Stomach (tissue), 9 donors: ENCODE measurements around the gene GPC4. TPM values are rescaled to one million over a fixed set of nuclear protein-coding genes. Genes with fewer than 3 reads are reported as not detected.

Experiments
- DNase-seq, 2 donors: peaks; one replicate each; pipeline versions ENCODE4 v3.0.0 to v3.0.0-alpha.2; 2013 to 2019
- H3K27ac ChIP-seq, 5 donors: fragments of 200-600 bp in 4 of 5; sonication (generic) in 4 of 5; one replicate each; pipeline ENCODE4 v1.5.1; 2013 to 2019; ENCODE audit warnings: mild to moderate bottlenecking in 1 of 5, moderate library complexity in 1 of 5
- H3K27me3 ChIP-seq, 3 donors: fragments of 200-600 bp; sonication (generic); one replicate each; pipeline ENCODE4 v1.5.1; 2017 to 2019; ENCODE audit warnings: mixed run types in 1 of 3
- H3K36me3 ChIP-seq, 4 donors: fragments of 200-600 bp; sonication (generic); 1 replicate in 3 of 4; 2 replicates in 1 of 4; pipeline ENCODE4 v1.5.1; 2016 to 2019
- H3K4me1 ChIP-seq, 4 donors: fragments of 200-600 bp; sonication (generic); one replicate each; pipeline ENCODE4 v1.5.1; 2016 to 2019
- H3K4me3 ChIP-seq, 4 donors: fragments of 200-600 bp; sonication (generic) in 3 of 4; one replicate each; pipeline ENCODE4 v1.5.1; 2016 to 2019; ENCODE audit warnings: mild to moderate bottlenecking in 1 of 4
- H3K9me3 ChIP-seq, 4 donors: fragments of 200-600 bp; sonication (generic); one replicate each; pipeline ENCODE4 v1.5.1; 2016 to 2019
- CTCF ChIP-seq, 7 experiments: fragments of 450-650 bp in 4 of 7; fragments of 200-600 bp in 3 of 7; sonication (generic) in 3 of 7; IDR thresholded peaks; one replicate each; pipeline ENCODE4 v1.5.1; 2016 to 2019; ENCODE audit warnings: antibody characterized with exemption in 7 of 7, control low read depth in 2 of 7, mild to moderate bottlenecking in 1 of 7
- EP300 ChIP-seq: sonication (generic); formaldehyde crosslinking; IDR thresholded peaks from one replicate; pipeline ENCODE4 v1.6.1; 2017; ENCODE audit warnings: antibody characterized with exemption
- POLR2A ChIP-seq, 4 donors: fragments of 450-650 bp; IDR thresholded peaks; one replicate each; pipeline ENCODE4 v1.6.1; 2016; ENCODE audit warnings: antibody characterized with exemption in 4 of 4, control low read depth in 2 of 4, mild to moderate bottlenecking in 1 of 4, moderate library complexity in 1 of 4
- POLR2AphosphoS5 ChIP-seq, 3 donors: sonication (generic); formaldehyde crosslinking; IDR thresholded peaks; one replicate each; pipeline ENCODE4 v1.6.1; 2016; ENCODE audit warnings: antibody characterized with exemption in 3 of 3
- WGBS, 5 donors: extraction: QIAGEN DNeasy Blood & Tissue Kit in 3 of 5; methylation state at CpG; one replicate each; pipeline versions ENCODE4 v1.1.5 to v1.1.7; 2013 to 2018; 5-methylcytosine and 5-hydroxymethylcytosine counted together
- intact Hi-C: fragments of 100-400 bp; cut with DNase I; formaldehyde crosslinking; loops from one replicate; pipeline ENCODE4 v1.15.1; 2023; ENCODE audit warnings: low total_unique reads
- polyA plus RNA-seq, 3 donors: library from polyadenylated mRNA; stranded (reverse); fragments of 200-250 nt; gene quantifications; one replicate each; pipeline ENCODE4 v1.2.3, GENCODE V29; 2013
- total RNA-seq, 5 donors: library from RNA; depleted of rRNA; stranded (reverse); fragments of >200 nt; gene quantifications; one replicate each; pipeline versions ENCODE4 v1.1.0 to v1.2.3, GENCODE V29; 2014 to 2016
- donor health status: healthy with polysubstance abuse.
- donor health status: Bipolar disorder and iron deficiency.
- donor health status: healthy.

The GPC4 gene
- total and polyA plus RNA-seq, 8 donors, result 3.5 to 32.1 (median 14.7) TPM

- intact Hi-C loops, result no loop called here
- Histone ChIP-seq H3K4me1 (peaks cover 0 to 12% (median 2%) of the 10 kb centered on the region in 4 donors), H3K27ac (no peak overlapping the region), H3K36me3 (no peaks in the 10 kb centered on the region), H3K9me3 (no peaks in the 10 kb centered on the region), H3K4me3 (no peak overlapping the region), H3K27me3 (no peaks in the 10 kb centered on the region)
- peak; percentile 70 to 75 for DNase-seq
- peak in 1 of 3 donors; percentile 7 for TF ChIP-seq POLR2AphosphoS5 (IDR thresholded peaks at IDR 0.05)
- no peak for TF ChIP-seq CTCF (IDR thresholded peaks at IDR 0.05)
- no peak for TF ChIP-seq POLR2A (IDR thresholded peaks at IDR 0.05)
- TF ChIP-seq EP300, result no peak
- WGBS, 5 donors, result 22 to 50% (median 35%) methylated on average over 2 of the region's 2 CpGs
These were observed 78.0 kb downstream of the GPC4 start for GRCh38 chrX:133337250-133337649.

GRCh38 chrX:133335027-133335426, 80.3 kb downstream of the GPC4 start:
- Histone ChIP-seq H3K4me3 (no peak overlapping the region), H3K27me3 (no peaks in the 10 kb centered on the region), H3K36me3 (no peaks in the 10 kb centered on the region), H3K4me1 (peaks cover 0 to 12% (median 5%) of the 10 kb centered on the region in 4 donors), H3K9me3 (no peaks in the 10 kb centered on the region), H3K27ac (no peak overlapping the region)
- intact Hi-C loops, result no loop called here
- peak in 4 of 7 experiments; percentile 27 to 53 (median 32) for TF ChIP-seq CTCF (IDR thresholded peaks at IDR 0.05)
- TF ChIP-seq POLR2A (IDR thresholded peaks at IDR 0.05), result no peak
- 28 to 57% (median 54%) methylated on average over 2 of the region's 2 CpGs for WGBS, 5 donors
- DNase-seq, result peak in 1 of 2 donors; percentile 59

- TF ChIP-seq POLR2AphosphoS5 (IDR thresholded peaks at IDR 0.05) (no peak), CTCF (IDR thresholded peaks at IDR 0.05) (no peak), EP300 (no peak)
- no peak overlapping the region for H3K27ac ChIP-seq
- WGBS, 5 donors, result 33 to 59% (median 52%) methylated on average over 4 of the region's 4 CpGs
These were observed 82.0 kb downstream of the GPC4 start for GRCh38 chrX:133333154-133333750.

GRCh38 chrX:133332737-133333136, 82.6 kb downstream of the GPC4 start:
- 78 to 86% (median 81%) methylated on average over 4 of the region's 4 CpGs for WGBS, 5 donors
- Histone ChIP-seq H3K9me3 (no peaks in the 10 kb centered on the region), H3K27ac (no peak overlapping the region), H3K4me3 (no peak overlapping the region), H3K36me3 (no peaks in the 10 kb centered on the region), H3K27me3 (no peaks in the 10 kb centered on the region), H3K4me1 (peaks cover 0 to 15% (median 6%) of the 10 kb centered on the region in 4 donors)
- intact Hi-C loops, result no loop called here
- DNase-seq, result no peak
- TF ChIP-seq POLR2AphosphoS5 (IDR thresholded peaks at IDR 0.05) (no peak), CTCF (IDR thresholded peaks at IDR 0.05) (no peak), POLR2A (IDR thresholded peaks at IDR 0.05) (no peak), EP300 (no peak)

More at GRCh38 chrX:133333154-133333750, 82.0 kb downstream of the GPC4 start:
- Histone ChIP-seq H3K9me3 (no peaks in the 10 kb centered on the region), H3K36me3 (no peaks in the 10 kb centered on the region), H3K4me3 (no peak overlapping the region), H3K27me3 (no peaks in the 10 kb centered on the region), H3K4me1 (peaks cover 0 to 15% (median 6%) of the 10 kb centered on the region in 4 donors)
- DNase-seq, result no peak
- intact Hi-C loops, result no loop called here
